Femur (tissue), 1 donor: ENCODE results near the gene KIAA0408.

Experiments used
- DNase-seq: peaks from one replicate; pipeline ENCODE4 v3.0.0-alpha.2; 2017

KIAA0408 gene

GRCh38 chr6:127459231-127459641 is at the start of gene KIAA0408:
KIAA0408 (minus strand) TSS chr6:127459389; CDS start chr6:127453981, 5,408 bp downstream.
- peak; percentile 90 for DNase-seq

GRCh38 chr6:127506894-127507293 is 47.7 kb upstream of the KIAA0408 start:
- DNase-seq = no peak

- DNase-seq = no peak
Observed at GRCh38 chr6:127503022-127503421, 43.8 kb upstream of the KIAA0408 start.

- DNase-seq = no peak
Observed at GRCh38 chr6:127497410-127497809, 38.2 kb upstream of the KIAA0408 start.

- DNase-seq = no peak
Observed at GRCh38 chr6:127496471-127496870, 37.3 kb upstream of the KIAA0408 start.

- DNase-seq = no peak
Observed at GRCh38 chr6:127494240-127494767, 35.1 kb upstream of the KIAA0408 start.

GRCh38 chr6:127489248-127489647 is 30.1 kb upstream of the KIAA0408 start:
- DNase-seq = no peak

- no peak for DNase-seq
Observed at GRCh38 chr6:127486934-127487333, 27.7 kb upstream of the KIAA0408 start.

GRCh38 chr6:127484212-127484863 is 25.1 kb upstream of the KIAA0408 start:
- no peak for DNase-seq

GRCh38 chr6:127483399-127484055 is 24.3 kb upstream of the KIAA0408 start:
- DNase-seq = no peak

- DNase-seq = no peak
Observed at GRCh38 chr6:127482325-127482724, 23.1 kb upstream of the KIAA0408 start.

- no peak for DNase-seq
Observed at GRCh38 chr6:127481628-127482027, 22.4 kb upstream of the KIAA0408 start.

- DNase-seq = no peak
Observed at GRCh38 chr6:127481111-127481510, 21.9 kb upstream of the KIAA0408 start.

GRCh38 chr6:127477658-127478057 is 18.5 kb upstream of the KIAA0408 start:
- no peak for DNase-seq

GRCh38 chr6:127475823-127476176 is 16.6 kb upstream of the KIAA0408 start:
- DNase-seq = no peak

- no peak for DNase-seq
Observed at GRCh38 chr6:127475135-127475822, 16.1 kb upstream of the KIAA0408 start.

GRCh38 chr6:127471379-127472255 is 12.4 kb upstream of the KIAA0408 start:
- no peak for DNase-seq

- no peak for DNase-seq
Observed at GRCh38 chr6:127468936-127469335, 9.7 kb upstream of the KIAA0408 start.

GRCh38 chr6:127466416-127466815 is 7.2 kb upstream of the KIAA0408 start:
- no peak for DNase-seq

GRCh38 chr6:127464881-127465459 is 5.8 kb upstream of the KIAA0408 start:
- DNase-seq = peak; percentile 75

GRCh38 chr6:127464161-127464880 is 5.1 kb upstream of the KIAA0408 start:
- peak; percentile 67 for DNase-seq

- no peak for DNase-seq
Observed at GRCh38 chr6:127463056-127463455, 3.9 kb upstream of the KIAA0408 start.
